CD14-positive monocyte (primary cell): ENCODE measurements around the gene ACACA. TPM values are rescaled to one million over a fixed set of nuclear protein-coding genes. Genes with fewer than 3 reads are reported as not detected.

Source experiments
- DNase-seq, 3 donors: peaks; one replicate each; pipeline ENCODE4 v3.0.0-alpha.2; 2011 to 2022
- H2AFZ ChIP-seq: 2 replicates; pipeline ENCODE4 v1.6.0; 2012; ENCODE audit warnings: mild to moderate bottlenecking, low read depth, low read length, inconsistent platforms; ENCODE audit not compliant: insufficient read depth, poor library complexity, severe bottlenecking
- H3K27ac ChIP-seq, 2 donors: 1 replicate in 1 of 2; 2 replicates in 1 of 2; pipeline ENCODE4 v1.5.1; 2012 to 2013; ENCODE audit warnings: low read length in 2 of 2, control low read depth in 1 of 2, inconsistent platforms in 1 of 2, low read depth in 1 of 2, mild to moderate bottlenecking in 1 of 2
- H3K27me3 ChIP-seq, 2 donors: one replicate each; pipeline versions ENCODE4 v1.6.0 to v1.6.1; 2011 to 2013; ENCODE audit warnings: low read length in 2 of 2; ENCODE audit not compliant: control insufficient read depth in 2 of 2, insufficient read depth in 2 of 2
- H3K36me3 ChIP-seq, 2 donors: replicated peaks in 1 of 2; 1 replicate in 1 of 2; 2 replicates in 1 of 2; pipeline versions ENCODE4 v1.5.1 to v1.6.1; 2012 to 2013; ENCODE audit warnings: low read length in 2 of 2, control low read depth in 1 of 2, inconsistent platforms in 1 of 2, mild to moderate bottlenecking in 1 of 2; ENCODE audit not compliant: insufficient read depth in 2 of 2, control insufficient read depth in 1 of 2
- H3K4me1 ChIP-seq, 2 donors: 1 replicate in 1 of 2; 2 replicates in 1 of 2; pipeline versions ENCODE4 v1.5.1 to v1.6.1; 2012 to 2013; ENCODE audit warnings: low read length in 2 of 2, control low read depth in 1 of 2, inconsistent platforms in 1 of 2, mild to moderate bottlenecking in 1 of 2, moderate library complexity in 1 of 2; ENCODE audit not compliant: insufficient read depth in 2 of 2, control insufficient read depth in 1 of 2
- H3K4me2 ChIP-seq: replicated peaks from 2 replicates; pipeline ENCODE3; 2012; ENCODE audit warnings: low read length, moderate library complexity, mild to moderate bottlenecking; ENCODE audit not compliant: poor library complexity, severe bottlenecking; ENCODE audit errors: extremely low read depth
- H3K4me3 ChIP-seq, 3 experiments: fragments of 200-600 bp in 1 of 3; sonication (generic) in 1 of 3; replicated peaks in 1 of 3; 1 replicate in 2 of 3; 2 replicates in 1 of 3; pipeline ENCODE4 v1.5.1; 2011 to 2013; ENCODE audit warnings: low read length in 3 of 3, mild to moderate bottlenecking in 3 of 3, control low read depth in 2 of 3, low read depth in 2 of 3, inconsistent platforms in 1 of 3, moderate library complexity in 1 of 3
- H3K79me2 ChIP-seq: 2 replicates; pipeline ENCODE4 v1.6.0; 2012; ENCODE audit warnings: mild to moderate bottlenecking, control low read depth, inconsistent platforms, low read length, moderate library complexity; ENCODE audit not compliant: insufficient read depth
- H3K9ac ChIP-seq: 2 replicates; pipeline ENCODE4 v1.6.0; 2017; ENCODE audit warnings: low read length, mild to moderate bottlenecking; ENCODE audit not compliant: insufficient read depth, poor library complexity, severe bottlenecking
- H3K9me3 ChIP-seq, 2 donors: replicated peaks in 1 of 2; 1 replicate in 1 of 2; 2 replicates in 1 of 2; pipeline versions ENCODE4 v1.5.1 to v1.6.1; 2012 to 2013; ENCODE audit warnings: low read length in 2 of 2, control low read depth in 1 of 2; ENCODE audit not compliant: control insufficient read depth in 1 of 2, insufficient read depth in 1 of 2
- H4K20me1 ChIP-seq: 2 replicates; pipeline ENCODE4 v1.6.0; 2012; ENCODE audit warnings: mild to moderate bottlenecking, low read length, control low read depth, moderate library complexity; ENCODE audit not compliant: insufficient read depth
- H3K27ac Mint-ChIP-seq, 7 donors: one replicate each; pipeline ENCODE4 v1.8.0; 2020; ENCODE audit warnings: mild to moderate bottlenecking in 7 of 7, mixed read lengths in 7 of 7, moderate library complexity in 6 of 7, inconsistent platforms in 2 of 7
- H3K27me3 Mint-ChIP-seq, 3 donors: one replicate each; pipeline ENCODE4 v1.8.0; 2021 to 2022; ENCODE audit warnings: low read depth in 3 of 3, mild to moderate bottlenecking in 3 of 3, mixed read lengths in 3 of 3, moderate library complexity in 3 of 3, inconsistent platforms in 1 of 3
- H3K36me3 Mint-ChIP-seq, 2 donors: one replicate each; pipeline ENCODE4 v1.8.0; 2020; ENCODE audit warnings: mixed read lengths in 2 of 2, inconsistent platforms in 1 of 2, mild to moderate bottlenecking in 1 of 2
- H3K4me1 Mint-ChIP-seq: one replicate; pipeline ENCODE4 v1.8.0; 2020; ENCODE audit warnings: mild to moderate bottlenecking, mixed read lengths
- H3K4me3 Mint-ChIP-seq, 2 donors: one replicate each; pipeline ENCODE4 v1.8.0; 2020; ENCODE audit warnings: mild to moderate bottlenecking in 2 of 2, mixed read lengths in 2 of 2, moderate library complexity in 1 of 2
- H3K9me3 Mint-ChIP-seq, 7 donors: one replicate each; pipeline ENCODE4 v1.8.0; 2020 to 2022; ENCODE audit warnings: mixed read lengths in 7 of 7, mild to moderate bottlenecking in 6 of 7, moderate library complexity in 6 of 7, inconsistent platforms in 2 of 7
- WGBS: methylation state at CpG from one replicate; pipeline ENCODE4 v1.1.5; 2013; ENCODE audit warnings: missing lambda C conversion rate; ENCODE audit not compliant: insufficient coverage; 5-methylcytosine and 5-hydroxymethylcytosine counted together
- intact Hi-C, 2 donors: fragments of 100-400 bp; cut with micrococcal nuclease; formaldehyde crosslinking; loops; one replicate each; pipeline versions ENCODE4 v1.15.0 to v1.15.1; 2023
- polyA plus RNA-seq, 3 donors: library from polyadenylated mRNA; depleted of rRNA in 1 of 3; unstranded in 2 of 3; stranded (reverse) in 1 of 3; fragments of 300-500 nt in 2 of 3; fragments of >200 nt in 1 of 3; fragmentation: Illumina TruSeq in 2 of 3; gene quantifications; 1 replicate in 2 of 3; 2 replicates in 1 of 3; pipeline ENCODE4 v1.2.3, GENCODE V29; 2012 to 2021
- TF ChIP-seq, protein P1 (sequence below): fragments of 200-600 bp; IDR thresholded peaks from one replicate; pipeline ENCODE4 v1.8.0; 2022; ENCODE audit warnings: antibody characterized with exemption, mild to moderate bottlenecking

Gene ACACA
- polyA plus RNA-seq, 3 donors, result 3.5 to 4.6 (median 3.8) TPM

DNA sequence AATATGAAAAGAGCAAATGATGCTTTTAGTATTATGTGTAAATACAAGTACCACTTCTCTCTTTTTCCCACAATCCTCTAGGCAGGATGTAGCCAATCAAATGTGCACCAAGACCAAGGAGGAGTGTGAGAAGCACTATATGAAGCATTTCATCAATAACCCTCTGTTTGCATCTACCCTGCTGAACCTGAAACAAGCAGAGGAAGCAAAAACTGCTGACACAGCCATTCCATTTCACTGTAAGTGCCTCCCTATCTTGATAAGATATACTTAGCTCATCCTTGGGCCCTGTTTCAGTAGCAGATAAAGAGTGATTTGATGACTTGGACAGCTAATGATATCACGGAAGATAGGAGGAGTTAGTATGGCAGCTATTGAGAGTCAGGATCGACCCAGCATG is 33.8 kb upstream of the ACACA start:
- Mint-ChIP-seq H3K36me3 (peaks cover 54 to 87% of the 10 kb centered on the region in 2 donors), H3K4me3 (no peak overlapping the region), H3K9me3 (no peaks in the 10 kb centered on the region), H3K27me3 (no peaks in the 10 kb centered on the region), H3K4me1 (no peaks in the 10 kb centered on the region), H3K27ac (peak overlapping the region in 1 of 7 donors; percentile 45)
- Histone ChIP-seq H3K27ac (no peak overlapping the region), H3K4me1 (no peaks in the 10 kb centered on the region), H3K9ac (no peak overlapping the region), H3K79me2 (no peaks in the 10 kb centered on the region), H3K4me3 (no peak overlapping the region), H3K9me3 (no peaks in the 10 kb centered on the region), H4K20me1 (no peaks in the 10 kb centered on the region), H2AFZ (no peak overlapping the region), H3K36me3 (peaks cover 52 to 93% of the 10 kb centered on the region in 2 donors), H3K27me3 (no peaks in the 10 kb centered on the region), H3K4me2 (no peak overlapping the region)
- TF ChIP-seq, protein P1, sequence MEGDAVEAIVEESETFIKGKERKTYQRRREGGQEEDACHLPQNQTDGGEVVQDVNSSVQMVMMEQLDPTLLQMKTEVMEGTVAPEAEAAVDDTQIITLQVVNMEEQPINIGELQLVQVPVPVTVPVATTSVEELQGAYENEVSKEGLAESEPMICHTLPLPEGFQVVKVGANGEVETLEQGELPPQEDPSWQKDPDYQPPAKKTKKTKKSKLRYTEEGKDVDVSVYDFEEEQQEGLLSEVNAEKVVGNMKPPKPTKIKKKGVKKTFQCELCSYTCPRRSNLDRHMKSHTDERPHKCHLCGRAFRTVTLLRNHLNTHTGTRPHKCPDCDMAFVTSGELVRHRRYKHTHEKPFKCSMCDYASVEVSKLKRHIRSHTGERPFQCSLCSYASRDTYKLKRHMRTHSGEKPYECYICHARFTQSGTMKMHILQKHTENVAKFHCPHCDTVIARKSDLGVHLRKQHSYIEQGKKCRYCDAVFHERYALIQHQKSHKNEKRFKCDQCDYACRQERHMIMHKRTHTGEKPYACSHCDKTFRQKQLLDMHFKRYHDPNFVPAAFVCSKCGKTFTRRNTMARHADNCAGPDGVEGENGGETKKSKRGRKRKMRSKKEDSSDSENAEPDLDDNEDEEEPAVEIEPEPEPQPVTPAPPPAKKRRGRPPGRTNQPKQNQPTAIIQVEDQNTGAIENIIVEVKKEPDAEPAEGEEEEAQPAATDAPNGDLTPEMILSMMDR, result no peak
- no peak for DNase-seq
- intact Hi-C loops, result no loop called here
- WGBS, result 100% methylated on average over 2 of the region's 2 CpGs

DNA sequence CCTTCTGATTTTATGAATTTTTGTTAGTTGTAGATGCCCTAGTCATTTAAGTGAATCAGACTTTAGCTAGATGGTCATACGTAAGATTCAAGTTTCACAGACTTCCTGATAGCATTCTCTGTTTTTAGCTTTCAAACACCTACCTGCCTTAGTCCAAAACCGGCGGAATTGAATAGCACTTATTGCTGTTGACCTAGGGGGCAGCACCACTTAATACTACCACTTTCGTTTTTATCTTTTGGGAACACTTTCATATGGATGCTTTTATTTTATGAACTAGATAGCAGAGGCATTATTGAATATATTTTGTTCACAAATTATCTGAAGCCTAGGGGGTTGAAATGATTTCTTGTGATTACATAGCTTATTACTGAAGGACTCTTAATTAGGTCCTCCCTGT is 31.5 kb upstream of the ACACA start:
- H3K27ac ChIP-seq, result no peak overlapping the region
- Mint-ChIP-seq H3K36me3 (peaks cover 57 to 87% of the 10 kb centered on the region in 2 donors), H3K27me3 (peaks cover 0 to 3% (median 0%) of the 10 kb centered on the region in 3 donors), H3K9me3 (no peaks in the 10 kb centered on the region), H3K4me3 (no peak overlapping the region), H3K4me1 (no peaks in the 10 kb centered on the region), H3K27ac (no peak overlapping the region)
- 76% methylated on average over 3 of the region's 4 CpGs for WGBS
- H4K20me1 ChIP-seq, result no peaks in the 10 kb centered on the region
- no peak overlapping the region for H3K4me3 ChIP-seq
- no peaks in the 10 kb centered on the region for H3K27me3 ChIP-seq
- H2AFZ ChIP-seq, result no peak overlapping the region
- H3K4me2 ChIP-seq, result no peak overlapping the region
- peaks cover 11% of the 10 kb centered on the region for H3K79me2 ChIP-seq
- H3K9ac ChIP-seq, result no peak overlapping the region
- TF ChIP-seq, protein P1, result no peak
- H3K9me3 ChIP-seq, result no peaks in the 10 kb centered on the region
- intact Hi-C loops, result no loop called here
- peaks cover 45 to 93% of the 10 kb centered on the region in 2 donors for H3K36me3 ChIP-seq
- H3K4me1 ChIP-seq, result no peaks in the 10 kb centered on the region
- no peak for DNase-seq
